CD4-positive, alpha-beta T cell (primary cell): ENCODE results near the gene MCUB. TPM values are rescaled to one million over a fixed set of nuclear protein-coding genes. Genes with fewer than 3 reads are reported as not detected.
A peak's percentile ranks its signal among the peaks of the same experiment; 100 is the strongest.

ENCODE experiments used
- ATAC-seq: fragments of 200-7000 bp; cut with Tn5 transposase; one replicate; pipeline ENCODE4 v1.10.0; 2022; ENCODE audit warnings: mild to moderate bottlenecking; ENCODE audit not compliant: poor library complexity
- CTCF ChIA-PET: fragments of 350-600 bp; sonication (Branson Sonifier 250); formaldehyde crosslinking; loops from one replicate; lab custom pipeline; 2021; ENCODE audit warnings: antibody characterized with exemption, inconsistent platforms; lab: Charles Lee
- POLR2A ChIA-PET: fragments of 350-600 bp; sonication (Branson Sonifier 250); formaldehyde crosslinking; loops from one replicate; lab custom pipeline; 2021; ENCODE audit warnings: antibody characterized with exemption, inconsistent platforms; lab: Charles Lee
- DNase-seq, 14 experiments: peaks; one replicate each; pipeline ENCODE4 v3.0.0-alpha.2; 2013 to 2020; ENCODE audit warnings: mixed read lengths in 2 of 14
- H3K27ac ChIP-seq, 2 donors: one replicate each; pipeline versions ENCODE4 v1.5.1 to v1.7.0; 2013; ENCODE audit warnings: low read length in 2 of 2, low read depth in 1 of 2, mild to moderate bottlenecking in 1 of 2
- H3K27me3 ChIP-seq, 2 experiments: 1 replicate in 1 of 2; 2 replicates in 1 of 2; pipeline versions ENCODE4 v1.6.1 to v1.7.0; 2013; ENCODE audit warnings: low read length in 2 of 2, control low read depth in 1 of 2, mild to moderate bottlenecking in 1 of 2, moderate library complexity in 1 of 2; ENCODE audit not compliant: insufficient read depth in 2 of 2, control insufficient read depth in 1 of 2
- H3K36me3 ChIP-seq: one replicate; pipeline ENCODE4 v1.6.1; 2013; ENCODE audit warnings: low read length, control low read depth; ENCODE audit not compliant: insufficient read depth
- H3K4me1 ChIP-seq: one replicate; pipeline ENCODE4 v1.6.1; 2013; ENCODE audit warnings: low read length, control low read depth; ENCODE audit not compliant: insufficient read depth
- H3K4me3 ChIP-seq: one replicate; pipeline ENCODE4 v1.5.1; 2013; ENCODE audit warnings: mild to moderate bottlenecking, low read length, moderate library complexity
- H3K9me3 ChIP-seq, 2 experiments: 1 replicate in 1 of 2; 2 replicates in 1 of 2; pipeline versions ENCODE4 v1.6.1 to v1.7.0; 2013; ENCODE audit warnings: low read length in 2 of 2, mild to moderate bottlenecking in 2 of 2, control low read depth in 1 of 2, moderate library complexity in 1 of 2; ENCODE audit not compliant: control insufficient read depth in 1 of 2, insufficient read depth in 1 of 2
- H3K27ac Mint-ChIP-seq: one replicate; pipeline ENCODE4 v1.8.0; 2020; ENCODE audit warnings: mixed read lengths
- H3K27me3 Mint-ChIP-seq: one replicate; pipeline ENCODE4 v1.8.0; 2021; ENCODE audit warnings: mixed read lengths
- H3K36me3 Mint-ChIP-seq: one replicate; pipeline ENCODE4 v1.8.0; 2021; ENCODE audit warnings: low read depth, mixed read lengths
- H3K4me1 Mint-ChIP-seq: one replicate; pipeline ENCODE4 v1.8.0; 2021; ENCODE audit warnings: low read depth, mixed read lengths
- H3K4me3 Mint-ChIP-seq: one replicate; pipeline ENCODE4 v1.8.0; 2020; ENCODE audit warnings: mild to moderate bottlenecking, mixed read lengths
- H3K9me3 Mint-ChIP-seq: one replicate; pipeline ENCODE4 v1.8.0; 2020; ENCODE audit warnings: mixed read lengths
- CTCF ChIP-seq: fragments of 200-600 bp; IDR thresholded peaks from one replicate; pipeline ENCODE4 v1.8.0; 2022; ENCODE audit warnings: antibody characterized with exemption, mild to moderate bottlenecking
- intact Hi-C, 2 experiments: fragments of 100-400 bp; cut with DNase I in 1 of 2; cut with micrococcal nuclease in 1 of 2; formaldehyde crosslinking; loops; one replicate each; pipeline versions ENCODE4 v1.15.1 to v1.9.0; 2023 to 2025; cut with DNase I, micrococcal nuclease
- total RNA-seq, 174 experiments: library from RNA in 2 of 174; stranded (reverse) in 2 of 174; gene quantifications; one replicate each; pipeline ENCODE4 v1.2.3 and lab custom pipeline; 2021 to 2026

MCUB gene
- total RNA-seq, 2 experiments from 2014 or later, result 98.1 to 108 TPM

DNA sequence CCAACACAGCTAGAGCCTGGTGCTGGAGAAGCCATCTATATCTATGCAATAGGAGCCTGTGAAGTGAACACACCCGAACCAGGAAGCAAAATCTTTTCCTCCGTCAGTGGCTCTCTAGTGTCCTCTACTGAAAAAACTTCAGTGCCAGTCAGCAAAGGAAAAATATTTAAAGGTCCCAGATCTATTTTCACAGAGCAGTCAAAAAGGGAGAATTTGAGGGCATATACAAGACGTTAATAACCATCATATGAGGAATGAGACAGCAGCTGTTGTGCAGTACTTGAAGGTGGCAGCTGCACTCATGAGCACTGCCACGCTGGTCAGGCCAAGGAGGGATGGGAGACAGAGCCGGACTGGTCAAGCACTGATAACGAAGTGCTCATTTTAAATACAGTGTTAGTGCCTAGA lies 14.4 kb downstream of the MCUB start:
- H3K4me3 Mint-ChIP-seq, result peak overlapping the region; percentile 63
- DNase-seq (peak in 5 of 14 experiments; percentile 3 to 67 (median 54)), ATAC-seq (peak; percentile 83)
- no peaks in the 10 kb centered on the region for H3K27me3 Mint-ChIP-seq
- peak overlapping the region; percentile 55 for H3K27ac Mint-ChIP-seq
- intact Hi-C loops, result loop anchor here in 1 of 2 experiments (2.0 to 10.0 kb wide), 3 partner anchors 14 to 400 kb away; partner anchors contain the start of gene MCUB
- peak; percentile 34 for TF ChIP-seq CTCF
- peaks cover 2% of the 10 kb centered on the region for H3K9me3 Mint-ChIP-seq
- H3K36me3 Mint-ChIP-seq, result peaks cover 59% of the 10 kb centered on the region
- CTCF ChIA-PET, result interaction anchor here (0.8 to 2.0 kb wide), 7 partner anchors 10 to 143 kb away, joined by 3 to 5 read pairs (median 3); partner anchors contain the start of genes MCUB and SEC24B
- POLR2A ChIA-PET, result interaction anchor here (0.7 to 2.8 kb wide), 11 partner anchors 9 to 141 kb away, joined by 3 to 30 read pairs (median 3); partner anchors contain the start of genes MCUB and SEC24B
- peaks cover 24% of the 10 kb centered on the region for H3K4me1 ChIP-seq
- no peak overlapping the region for H3K4me3 ChIP-seq
- H3K36me3 ChIP-seq, result peaks cover 5% of the 10 kb centered on the region
- no peaks in the 10 kb centered on the region for H3K9me3 ChIP-seq
- H3K4me1 Mint-ChIP-seq, result peaks cover 85% of the 10 kb centered on the region
- no peak overlapping the region for H3K27ac ChIP-seq
- H3K27me3 ChIP-seq, result no peaks in the 10 kb centered on the region

DNA sequence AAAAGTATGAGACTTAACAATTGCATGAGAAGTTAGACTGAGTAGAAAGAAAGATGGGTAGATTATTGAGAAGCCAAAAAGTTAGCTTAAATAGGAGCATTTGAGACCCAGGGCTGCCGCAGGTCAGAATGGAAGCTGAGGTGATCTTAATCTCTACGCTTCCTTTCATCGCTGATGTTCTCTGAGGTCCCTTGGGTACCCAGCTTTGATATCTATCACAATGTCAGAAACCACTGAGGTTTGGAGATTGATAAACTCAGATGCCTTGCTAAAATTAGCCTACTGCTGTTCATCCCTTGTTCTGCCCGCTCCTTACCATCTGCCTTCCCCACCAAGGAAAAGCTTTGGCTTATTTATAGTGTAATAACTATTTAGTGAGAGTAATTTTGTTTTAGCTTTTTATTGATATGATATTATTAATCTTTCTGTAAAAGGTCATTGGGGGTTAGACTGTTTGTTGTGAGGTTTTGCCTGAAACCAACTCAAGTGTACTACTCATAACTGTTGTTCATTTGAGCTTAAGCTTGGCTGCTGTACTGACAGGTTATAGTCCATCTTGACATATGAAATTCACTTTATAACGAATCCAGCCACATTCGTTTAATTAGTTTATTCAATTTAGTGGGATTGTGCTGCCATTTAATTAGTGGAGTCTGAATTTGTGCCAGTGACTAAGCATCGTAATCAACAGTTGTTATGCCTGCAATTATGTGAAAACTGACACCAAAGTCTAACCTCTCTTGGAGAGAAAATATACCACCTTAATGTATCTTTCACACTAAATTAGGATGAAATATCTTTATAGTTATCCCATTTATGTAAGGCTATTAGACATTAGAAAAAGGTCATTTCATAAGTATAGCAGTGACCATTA lies 15.1 kb downstream of the MCUB start:
- Histone ChIP-seq H3K4me1 (peaks cover 20% of the 10 kb centered on the region), H3K9me3 (no peaks in the 10 kb centered on the region), H3K27me3 (no peaks in the 10 kb centered on the region), H3K4me3 (no peak overlapping the region), H3K27ac (no peak overlapping the region), H3K36me3 (peaks cover 11% of the 10 kb centered on the region)
- Mint-ChIP-seq H3K27ac (peak overlapping the region; percentile 78), H3K36me3 (peaks cover 60% of the 10 kb centered on the region), H3K9me3 (peaks cover 2% of the 10 kb centered on the region), H3K4me1 (peaks cover 80% of the 10 kb centered on the region), H3K4me3 (peak overlapping the region; percentile 63), H3K27me3 (no peaks in the 10 kb centered on the region)
- intact Hi-C loops, result loop anchor here (2.0 to 10.0 kb wide), 4 partner anchors 14 to 917 kb away; partner anchors contain the start of gene MCUB (in 1 of the 2)
- POLR2A ChIA-PET, result interaction anchor here (0.7 to 2.8 kb wide), 8 partner anchors 9 to 84 kb away, joined by 3 to 30 read pairs (median 3); partner anchors contain the start of gene MCUB
- DNase-seq (peak in 2 of 14 experiments; percentile 20 to 39), ATAC-seq (no peak)
- TF ChIP-seq CTCF, result no peak
- CTCF ChIA-PET, result interaction anchor here (0.9 to 2.0 kb wide), 7 partner anchors 11 to 142 kb away, joined by 3 to 5 read pairs (median 3); partner anchors contain the start of gene SEC24B

DNA sequence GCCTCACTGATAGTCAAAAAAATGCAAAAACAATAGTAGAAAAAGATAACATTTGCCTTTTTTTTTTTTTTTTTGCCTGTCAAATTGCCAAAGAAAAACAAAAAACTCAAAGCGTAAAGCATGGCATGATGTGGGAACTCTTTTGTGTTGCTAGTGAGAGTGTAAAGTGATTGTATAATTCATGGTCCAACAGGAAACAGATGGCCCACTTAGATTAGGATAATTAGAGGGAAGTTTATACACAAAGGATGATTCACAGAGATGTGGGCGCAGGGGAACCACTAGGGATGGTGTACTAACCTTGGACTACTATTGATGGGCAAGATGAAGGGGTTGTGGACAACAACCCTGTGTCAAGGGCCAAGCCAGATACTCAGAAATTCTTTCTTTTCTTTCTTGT lies 16.4 kb downstream of the MCUB start:
- DNase-seq, result no peak
- intact Hi-C loops, result loop anchor here (5.0 to 10.0 kb wide), 3 partner anchors 52 to 916 kb away; no protein-coding TSS in a partner anchor
- H3K36me3 ChIP-seq, result peaks cover 11% of the 10 kb centered on the region
- Mint-ChIP-seq H3K4me1 (peaks cover 78% of the 10 kb centered on the region), H3K27me3 (no peaks in the 10 kb centered on the region), H3K27ac (peak overlapping the region; percentile 78), H3K4me3 (peak overlapping the region; percentile 57), H3K9me3 (no peaks in the 10 kb centered on the region), H3K36me3 (peaks cover 63% of the 10 kb centered on the region)
- POLR2A ChIA-PET, result interaction anchor here (1.0 kb wide), 1 partner anchor 16 kb away, joined by 4 read pairs; the partner anchor contains the start of gene MCUB
- no peak for ATAC-seq
- H3K27ac ChIP-seq, result no peak overlapping the region
- no peaks in the 10 kb centered on the region for H3K27me3 ChIP-seq
- CTCF ChIA-PET, result no interaction called here
- no peaks in the 10 kb centered on the region for H3K9me3 ChIP-seq
- TF ChIP-seq CTCF, result no peak
- H3K4me1 ChIP-seq, result peaks cover 20% of the 10 kb centered on the region
- no peak overlapping the region for H3K4me3 ChIP-seq
